Naive thymus-derived CD4-positive, alpha-beta T cell (primary cell): ENCODE measurements around the gene SEPTIN7. TPM values are rescaled to one million over a fixed set of nuclear protein-coding genes. Genes with fewer than 3 reads are reported as not detected.
"Not testable (repeated sequence)": the region's sequence is repeated elsewhere in the genome, so short reads cannot be mapped to it uniquely, and the experiment has no call there.

Experiments
- ATAC-seq: fragments of 150-1000 bp; cut with Tn5 transposase; 2 replicates; pipeline ENCODE4 v1.10.0; 2021; ENCODE audit warnings: mild to moderate bottlenecking, moderate library complexity
- CTCF ChIA-PET: fragments of 350-600 bp; sonication (Branson Sonifier 250); formaldehyde crosslinking; loops from one replicate; lab custom pipeline; 2021; ENCODE audit warnings: antibody characterized with exemption; lab: Charles Lee
- POLR2A ChIA-PET: fragments of 350-600 bp; sonication (Branson Sonifier 250); formaldehyde crosslinking; loops from one replicate; lab custom pipeline; 2021; ENCODE audit warnings: antibody characterized with exemption, inconsistent platforms; lab: Charles Lee
- DNase-seq, 9 donors: peaks; one replicate each; pipeline versions ENCODE4 v3.0.0 to v3.0.0-alpha.2; 2020 to 2022; ENCODE audit warnings: mixed read lengths in 1 of 9
- H3K27ac ChIP-seq: one replicate; pipeline ENCODE4 v1.7.0; 2013; ENCODE audit warnings: mild to moderate bottlenecking, low read depth, low read length, moderate library complexity
- H3K27me3 ChIP-seq, 2 donors: one replicate each; pipeline ENCODE4 v1.7.0; 2013; ENCODE audit warnings: low read length in 2 of 2, mild to moderate bottlenecking in 2 of 2, moderate library complexity in 2 of 2; ENCODE audit not compliant: control insufficient read depth in 2 of 2, insufficient read depth in 2 of 2
- H3K36me3 ChIP-seq, 3 experiments: 1 replicate in 2 of 3; 2 replicates in 1 of 3; pipeline ENCODE4 v1.7.0; 2013; ENCODE audit warnings: low read length in 3 of 3, mild to moderate bottlenecking in 3 of 3, moderate library complexity in 1 of 3; ENCODE audit not compliant: insufficient read depth in 3 of 3, control insufficient read depth in 2 of 3
- H3K4me1 ChIP-seq, 2 donors: one replicate each; pipeline ENCODE4 v1.7.0; 2013; ENCODE audit warnings: low read length in 2 of 2, mild to moderate bottlenecking in 2 of 2, moderate library complexity in 1 of 2; ENCODE audit not compliant: control insufficient read depth in 2 of 2, insufficient read depth in 2 of 2
- H3K4me3 ChIP-seq: 2 replicates; pipeline ENCODE4 v1.7.0; 2013; ENCODE audit warnings: mild to moderate bottlenecking, low read length
- H3K9me3 ChIP-seq, 3 experiments: 1 replicate in 2 of 3; 2 replicates in 1 of 3; pipeline ENCODE4 v1.7.0; 2013; ENCODE audit warnings: low read length in 3 of 3; ENCODE audit not compliant: control insufficient read depth in 2 of 3
- H3K27ac Mint-ChIP-seq, 9 donors: one replicate each; pipeline ENCODE4 v1.8.0; 2020 to 2022; ENCODE audit warnings: mixed read lengths in 9 of 9, mild to moderate bottlenecking in 8 of 9, moderate library complexity in 5 of 9, inconsistent platforms in 2 of 9
- H3K27me3 Mint-ChIP-seq, 5 donors: one replicate each; pipeline ENCODE4 v1.8.0; 2021 to 2022; ENCODE audit warnings: mixed read lengths in 5 of 5, mild to moderate bottlenecking in 1 of 5
- H3K36me3 Mint-ChIP-seq, 5 donors: one replicate each; pipeline ENCODE4 v1.8.0; 2020 to 2022; ENCODE audit warnings: mixed read lengths in 5 of 5, mild to moderate bottlenecking in 3 of 5, inconsistent platforms in 1 of 5
- H3K4me1 Mint-ChIP-seq, 7 donors: one replicate each; pipeline ENCODE4 v1.8.0; 2020 to 2022; ENCODE audit warnings: mixed read lengths in 7 of 7, mild to moderate bottlenecking in 3 of 7, inconsistent platforms in 1 of 7
- H3K4me3 Mint-ChIP-seq, 10 donors: one replicate each; pipeline ENCODE4 v1.8.0; 2020 to 2022; ENCODE audit warnings: mild to moderate bottlenecking in 10 of 10, mixed read lengths in 10 of 10, moderate library complexity in 6 of 10, inconsistent platforms in 2 of 10
- H3K9me3 Mint-ChIP-seq, 11 donors: one replicate each; pipeline ENCODE4 v1.8.0; 2020 to 2022; ENCODE audit warnings: mixed read lengths in 11 of 11, mild to moderate bottlenecking in 4 of 11, inconsistent platforms in 1 of 11, moderate library complexity in 1 of 11
- intact Hi-C, 2 donors: fragments of 100-400 bp; cut with micrococcal nuclease; formaldehyde crosslinking; loops; one replicate each; pipeline ENCODE4 v1.15.1; 2023
- polyA plus RNA-seq, 2 donors: library from polyadenylated mRNA; unstranded; fragments of 300-500 nt; fragmentation: Illumina TruSeq; gene quantifications; one replicate each; pipeline ENCODE4 v1.2.3, GENCODE V29; 2021
- total RNA-seq, 6 experiments: library from RNA in 5 of 6; stranded (reverse) in 5 of 6; gene quantifications; 1 replicate in 5 of 6; 2 replicates in 1 of 6; pipeline ENCODE4 v1.2.3 and lab custom pipeline; 2021 to 2026

Gene SEPTIN7
- 100 to 1,000 TPM; 174 to 235 (median 193) TPM for total RNA-seq
- polyA plus RNA-seq: 100 to 1,000 TPM; 405 to 566 TPM
- total RNA-seq (lab: John Stamatoyannopoulos, UW): 176 reads per million, percentile 92 among the genes with 10 or more reads in this experiment

DNA sequence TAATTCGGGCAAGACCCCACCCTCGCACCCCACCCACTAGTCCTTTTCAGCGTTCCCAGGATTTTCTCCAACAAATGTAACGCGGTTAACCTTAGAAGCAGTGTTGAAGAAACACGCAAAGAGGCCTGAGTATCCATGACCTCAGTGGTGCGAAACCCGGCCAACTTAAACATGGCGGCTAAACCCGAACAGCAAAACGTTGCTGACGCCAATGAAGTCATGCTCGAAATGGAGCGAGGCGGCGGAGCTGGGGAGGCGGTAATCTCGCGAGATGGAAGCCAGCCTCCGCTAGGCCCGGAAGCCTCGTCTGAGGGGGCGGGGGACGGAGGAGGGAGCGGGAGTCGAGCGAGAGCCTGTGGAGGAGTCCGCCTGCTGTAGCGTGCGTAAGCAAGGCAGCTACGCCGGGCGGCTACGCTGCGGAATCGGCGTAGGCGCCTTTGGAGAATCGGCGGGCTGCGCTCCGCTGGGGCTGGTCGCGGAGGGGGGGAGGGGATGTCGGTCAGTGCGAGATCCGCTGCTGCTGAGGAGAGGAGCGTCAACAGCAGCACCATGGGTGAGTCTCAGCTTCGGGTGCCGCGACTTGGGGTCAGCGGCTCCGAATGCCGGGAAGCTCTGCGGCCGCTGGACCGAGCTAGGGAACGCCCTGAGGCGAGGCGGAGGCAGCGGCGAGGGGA, at the start of gene SEPTIN7:
TSS of gene SEPTIN7 (plus strand) at position 340 of the 674 bp plus-strand sequence. CDS start at position 493, 153 bp downstream.
- H3K27ac ChIP-seq: peak within 1 kb of the TSS; percentile 96
- intact Hi-C loops: loop anchor here (1.0 to 10.0 kb wide), 20 partner anchors 15 to 1646 kb away; partner anchors contain the start of genes DPY19L1 (in 2 of the 2), EEPD1 (in 2 of the 2), ELMO1 (in 2 of the 2) and HERPUD2 (in 2 of the 2)
- CTCF ChIA-PET: interaction anchor here (0.5 to 3.3 kb wide), 10 partner anchors 12 to 106 kb away, joined by 3 to 13 read pairs (median 3); partner anchors contain the start of gene HERPUD2

DNA sequence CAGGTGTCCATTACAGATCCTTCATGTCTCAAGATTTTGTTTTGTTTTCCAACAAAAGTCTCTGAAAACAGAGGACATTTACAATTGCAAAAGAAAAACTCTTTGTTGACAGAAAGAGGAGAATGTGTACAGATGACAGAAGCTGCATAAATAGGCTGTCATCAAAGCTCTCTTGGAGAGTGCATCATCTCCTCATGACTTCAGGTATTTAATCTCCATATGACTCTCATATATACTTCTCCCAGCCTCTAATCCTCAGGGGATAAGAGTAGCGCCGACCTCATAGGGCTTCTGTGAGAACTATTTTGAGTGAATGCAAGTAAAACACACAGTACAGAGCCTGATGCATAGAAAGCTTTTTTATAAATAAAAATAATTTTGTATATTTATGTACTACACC, 48.1 kb upstream of the SEPTIN7 start:
- Histone ChIP-seq H3K4me3 (no peak overlapping the region), H3K4me1 (no peaks in the 10 kb centered on the region), H3K9me3 (no peaks in the 10 kb centered on the region), H3K27me3 (no peaks in the 10 kb centered on the region), H3K27ac (no peak overlapping the region), H3K36me3 (no peaks in the 10 kb centered on the region)
- intact Hi-C loops: no loop called here
- Mint-ChIP-seq H3K4me1 (peaks cover 0 to 1% (median 0%) of the 10 kb centered on the region in 7 donors), H3K27me3 (peaks cover 0 to 11% (median 0%) of the 10 kb centered on the region in 5 donors), H3K27ac (no peak overlapping the region), H3K36me3 (peaks cover 0 to 6% (median 5%) of the 10 kb centered on the region in 5 donors), H3K9me3 (no peaks in the 10 kb centered on the region), H3K4me3 (no peak overlapping the region)
- POLR2A ChIA-PET: no interaction called here
- CTCF ChIA-PET: no interaction called here
- no peak for ATAC-seq
- no peak for DNase-seq

More for the DNA sequence above, at the start of gene SEPTIN7:
- Mint-ChIP-seq H3K4me1 (peaks cover 39 to 54% (median 47%) of the 10 kb centered on the region in 7 donors), H3K9me3 (no peaks in the 10 kb centered on the region), H3K27ac (peak within 1 kb of the TSS; percentile 96 to 100 (median 99)), H3K4me3 (peak within 1 kb of the TSS; percentile 78 to 98 (median 93)), H3K27me3 (no peaks in the 10 kb centered on the region), H3K36me3 (peaks cover 0 to 11% (median 5%) of the 10 kb centered on the region in 5 donors)
- Histone ChIP-seq H3K27me3 (no peaks in the 10 kb centered on the region), H3K9me3 (no peaks in the 10 kb centered on the region), H3K4me3 (peak within 1 kb of the TSS; percentile 94), H3K4me1 (peaks cover 30 to 42% of the 10 kb centered on the region in 2 donors), H3K36me3 (peaks cover 0 to 9% (median 0%) of the 10 kb centered on the region in 3 experiments)
- ATAC-seq (peak; percentile 96), DNase-seq (peak; percentile 97 to 99 (median 99))
- POLR2A ChIA-PET: interaction anchor here (0.6 to 5.9 kb wide), 32 partner anchors 8 to 487 kb away, joined by 3 to 110 read pairs (median 4); partner anchors contain the start of gene HERPUD2

- ATAC-seq: no peak
- Mint-ChIP-seq H3K27me3 (peaks cover 0 to 12% (median 0%) of the 10 kb centered on the region in 5 donors), H3K27ac (no peak overlapping the region), H3K4me1 (peaks cover 0 to 10% (median 5%) of the 10 kb centered on the region in 7 donors), H3K9me3 (no peaks in the 10 kb centered on the region), H3K36me3 (peaks cover 0 to 6% (median 5%) of the 10 kb centered on the region in 5 donors), H3K4me3 (no peak overlapping the region)
- Histone ChIP-seq H3K27ac (no peak overlapping the region), H3K27me3 (no peaks in the 10 kb centered on the region), H3K4me3 (no peak overlapping the region), H3K4me1 (no peaks in the 10 kb centered on the region), H3K36me3 (no peaks in the 10 kb centered on the region), H3K9me3 (no peaks in the 10 kb centered on the region)
- no peak for DNase-seq
- POLR2A ChIA-PET: no interaction called here
- intact Hi-C loops: no loop called here
- CTCF ChIA-PET: no interaction called here
These were observed 46.9 kb upstream of the SEPTIN7 start for GRCh38 chr7:35753761-35754603.

DNA sequence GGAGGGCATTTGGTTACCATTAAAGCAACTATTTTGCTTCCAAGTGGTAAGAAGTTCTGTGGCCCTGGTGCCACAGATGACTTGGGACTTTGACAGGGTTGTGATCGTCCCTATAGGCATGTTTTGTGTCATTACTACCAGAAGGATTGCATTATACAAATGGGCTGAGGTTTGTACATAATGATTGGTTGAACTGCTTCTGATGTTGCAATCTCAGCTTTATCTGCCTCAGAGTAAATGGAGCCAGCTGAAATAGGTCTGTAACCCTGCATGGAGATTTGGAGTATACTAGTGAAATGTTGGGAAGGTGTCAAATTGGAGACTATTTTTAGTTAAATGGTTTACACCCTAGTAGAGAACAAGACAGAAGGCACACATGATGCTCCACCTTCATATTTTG, 46.1 kb upstream of the SEPTIN7 start:
- H3K27me3 Mint-ChIP-seq: peaks cover 0 to 12% (median 0%) of the 10 kb centered on the region in 5 donors
- ChIA-PET CTCF (interaction anchor here (1.0 kb wide), 1 partner anchor 47 kb away, joined by 4 read pairs; no protein-coding TSS in a partner anchor), POLR2A (no interaction called here)
- no peak overlapping the region for H3K27ac Mint-ChIP-seq
- Histone ChIP-seq H3K4me1 (no peaks in the 10 kb centered on the region), H3K36me3 (no peaks in the 10 kb centered on the region), H3K27me3 (no peaks in the 10 kb centered on the region), H3K27ac (no peak overlapping the region), H3K4me3 (no peak overlapping the region), H3K9me3 (no peaks in the 10 kb centered on the region)
- ATAC-seq: no peak
- H3K9me3 Mint-ChIP-seq: no peaks in the 10 kb centered on the region
- H3K4me1 Mint-ChIP-seq: peaks cover 0 to 10% (median 5%) of the 10 kb centered on the region in 7 donors
- peaks cover 0 to 5% (median 4%) of the 10 kb centered on the region in 5 donors for H3K36me3 Mint-ChIP-seq
- intact Hi-C loops: no loop called here
- H3K4me3 Mint-ChIP-seq: no peak overlapping the region
- DNase-seq: no peak

DNA sequence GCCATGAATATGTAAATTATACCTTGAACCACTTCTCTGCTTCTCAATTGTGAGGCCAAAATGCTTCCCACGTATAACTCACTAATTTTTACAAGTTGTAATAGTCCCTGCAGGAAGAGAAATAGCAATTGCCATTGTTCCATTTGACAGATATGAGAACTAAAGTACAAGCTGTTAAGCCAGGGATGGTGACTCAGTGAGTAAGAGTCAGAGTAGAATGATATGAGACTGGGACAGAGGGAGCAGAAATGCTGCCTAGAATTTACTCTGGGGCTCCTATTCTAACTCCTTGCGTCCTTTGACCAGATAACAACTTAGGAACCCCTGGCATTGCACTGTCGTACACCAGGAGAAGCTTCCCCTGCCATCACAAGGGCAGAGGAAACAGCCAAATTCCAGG, 45.1 kb upstream of the SEPTIN7 start:
- Mint-ChIP-seq H3K4me3 (no peak overlapping the region), H3K27ac (no peak overlapping the region), H3K36me3 (no peaks in the 10 kb centered on the region), H3K27me3 (peaks cover 0 to 16% (median 0%) of the 10 kb centered on the region in 5 donors), H3K4me1 (peaks cover 0 to 10% (median 5%) of the 10 kb centered on the region in 7 donors), H3K9me3 (no peaks in the 10 kb centered on the region)
- H3K36me3 ChIP-seq: no peaks in the 10 kb centered on the region
- no peaks in the 10 kb centered on the region for H3K27me3 ChIP-seq
- DNase-seq: no peak
- intact Hi-C loops: no loop called here
- no peak overlapping the region for H3K27ac ChIP-seq
- H3K4me3 ChIP-seq: no peak overlapping the region
- H3K9me3 ChIP-seq: no peaks in the 10 kb centered on the region
- no peaks in the 10 kb centered on the region for H3K4me1 ChIP-seq
- ATAC-seq: no peak
- CTCF ChIA-PET: interaction anchor here (0.6 to 1.0 kb wide), 2 partner anchors 25 to 48 kb away, joined by 3 to 4 read pairs; no protein-coding TSS in a partner anchor
- POLR2A ChIA-PET: interaction anchor here (0.8 kb wide), 1 partner anchor 9 kb away, joined by 3 read pairs; no protein-coding TSS in a partner anchor

GRCh38 chr7:35756453-35756852, 44.4 kb upstream of the SEPTIN7 start:
- H3K4me1 Mint-ChIP-seq, H3K27me3 ChIP-seq, DNase-seq, H3K36me3 ChIP-seq, H3K36me3 Mint-ChIP-seq, H3K4me3 Mint-ChIP-seq, H3K4me3 ChIP-seq, intact Hi-C loops, ATAC-seq, H3K9me3 ChIP-seq, H3K4me1 ChIP-seq, H3K9me3 Mint-ChIP-seq, H3K27ac ChIP-seq: not testable (repeated sequence)
- ChIA-PET CTCF (interaction anchor here (0.6 kb wide), 1 partner anchor 26 kb away, joined by 3 read pairs; no protein-coding TSS in a partner anchor), POLR2A (interaction anchor here (0.8 kb wide), 1 partner anchor 10 kb away, joined by 3 read pairs; no protein-coding TSS in a partner anchor)
- Mint-ChIP-seq H3K27ac (peak overlapping the region in 1 of 9 donors; percentile 51), H3K27me3 (peaks cover 0 to 16% (median 0%) of the 10 kb centered on the region in 5 donors)
